Activated naive CD4-positive, alpha-beta T cell (primary cell): ENCODE results near the gene SHC1.

Experiments
- DNase-seq, 4 experiments: peaks; one replicate each; lab custom pipeline; 2025; lab: John Stamatoyannopoulos, UW

Gene SHC1

DNA sequence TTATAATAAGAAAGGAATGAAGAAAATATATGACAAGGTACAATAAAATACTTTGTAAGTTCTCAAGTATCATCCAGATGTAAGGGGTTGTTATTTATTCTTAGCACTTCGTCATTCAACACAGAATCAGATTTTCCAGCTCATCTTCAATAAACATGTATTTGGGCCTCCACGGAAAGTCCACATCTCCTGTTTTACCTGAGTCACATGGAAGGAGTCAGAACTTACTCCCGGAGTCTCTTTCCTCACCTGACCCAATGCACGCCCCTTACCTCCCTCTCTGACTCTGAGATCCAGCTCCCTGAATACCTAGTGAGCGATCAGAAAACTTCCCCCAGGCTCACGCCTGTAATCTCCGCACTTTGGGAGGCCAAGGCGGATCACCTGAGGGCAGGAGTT lies 32.6 kb downstream of the SHC1 start:
- no peak for DNase-seq

DNA sequence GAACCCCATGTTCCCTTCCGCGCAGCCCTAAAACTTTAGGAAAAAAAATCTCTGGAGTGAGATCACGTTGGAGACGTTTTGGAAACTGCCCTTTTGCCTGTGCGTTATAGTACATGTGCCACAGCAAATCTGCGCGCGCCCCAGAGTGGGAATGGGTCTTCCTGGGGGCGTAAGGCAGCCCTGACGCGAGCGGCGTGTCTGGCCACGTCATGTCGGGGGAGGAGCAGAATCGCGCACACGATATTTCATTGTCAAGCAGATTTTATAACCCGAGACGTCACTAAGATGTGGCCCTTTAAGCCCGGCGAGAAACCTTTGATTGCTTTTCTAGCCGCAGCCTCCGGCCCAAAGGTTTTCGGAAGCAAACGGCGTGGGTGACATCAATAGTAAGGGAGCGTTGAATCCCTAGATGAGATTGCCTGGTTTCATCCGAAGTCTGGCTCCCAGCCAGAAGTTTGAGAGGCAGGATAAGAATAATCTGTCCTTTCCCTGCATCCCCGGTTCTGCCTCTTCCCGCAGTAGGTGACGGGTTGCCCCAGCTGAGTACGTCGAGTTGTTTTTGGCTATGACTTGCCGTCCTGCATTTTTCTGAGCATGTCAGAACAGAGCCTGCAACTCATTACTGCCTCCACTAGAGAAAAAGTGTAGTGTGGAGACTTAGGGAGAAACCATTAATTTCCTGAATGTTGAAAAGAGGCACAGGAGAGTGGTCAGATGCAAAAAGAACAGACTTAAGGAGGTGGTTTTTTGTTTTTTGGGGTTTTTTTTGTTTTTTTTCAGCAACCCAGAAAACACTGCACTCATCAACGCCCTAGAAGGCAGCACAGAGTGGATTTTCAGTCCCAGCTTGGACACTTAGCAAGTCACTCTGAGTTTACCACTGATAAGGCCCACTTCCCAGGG lies 33.2 kb downstream of the SHC1 start:
- DNase-seq, result peak; percentile 83 to 90 (median 88)

DNA sequence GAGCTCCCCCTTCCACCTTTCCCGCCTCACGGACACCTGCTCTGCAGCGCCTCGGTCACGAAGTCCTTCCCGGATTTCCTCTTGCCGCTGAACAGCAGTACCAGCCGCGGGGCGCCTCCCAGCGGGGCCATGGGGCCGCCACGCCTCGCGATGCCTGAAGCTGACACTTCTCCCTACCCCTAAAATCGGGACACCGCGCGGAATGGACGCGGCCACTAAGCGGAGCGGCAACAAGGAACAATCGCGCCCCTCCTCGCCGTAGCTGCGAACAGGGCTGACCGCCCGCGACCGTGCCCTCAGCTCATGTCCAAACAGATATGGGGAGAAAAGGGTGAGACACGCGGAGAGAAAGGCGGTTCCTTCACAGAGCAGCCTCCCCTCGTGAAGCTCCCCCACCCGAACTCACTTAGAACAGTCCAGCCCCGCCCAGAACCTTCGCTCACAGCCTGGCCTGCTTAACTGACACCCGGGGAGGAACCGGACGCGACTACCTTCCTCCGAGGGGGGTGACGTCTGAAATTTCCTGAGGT lies 33.9 kb downstream of the SHC1 start, which contains the start of gene PMVK:
Gene PMVK (minus strand): TSS at position 165 of the 530 bp plus-strand sequence. CDS start 34 bp downstream, at position 131.
- DNase-seq, result peak; percentile 83 to 90 (median 88)

DNA sequence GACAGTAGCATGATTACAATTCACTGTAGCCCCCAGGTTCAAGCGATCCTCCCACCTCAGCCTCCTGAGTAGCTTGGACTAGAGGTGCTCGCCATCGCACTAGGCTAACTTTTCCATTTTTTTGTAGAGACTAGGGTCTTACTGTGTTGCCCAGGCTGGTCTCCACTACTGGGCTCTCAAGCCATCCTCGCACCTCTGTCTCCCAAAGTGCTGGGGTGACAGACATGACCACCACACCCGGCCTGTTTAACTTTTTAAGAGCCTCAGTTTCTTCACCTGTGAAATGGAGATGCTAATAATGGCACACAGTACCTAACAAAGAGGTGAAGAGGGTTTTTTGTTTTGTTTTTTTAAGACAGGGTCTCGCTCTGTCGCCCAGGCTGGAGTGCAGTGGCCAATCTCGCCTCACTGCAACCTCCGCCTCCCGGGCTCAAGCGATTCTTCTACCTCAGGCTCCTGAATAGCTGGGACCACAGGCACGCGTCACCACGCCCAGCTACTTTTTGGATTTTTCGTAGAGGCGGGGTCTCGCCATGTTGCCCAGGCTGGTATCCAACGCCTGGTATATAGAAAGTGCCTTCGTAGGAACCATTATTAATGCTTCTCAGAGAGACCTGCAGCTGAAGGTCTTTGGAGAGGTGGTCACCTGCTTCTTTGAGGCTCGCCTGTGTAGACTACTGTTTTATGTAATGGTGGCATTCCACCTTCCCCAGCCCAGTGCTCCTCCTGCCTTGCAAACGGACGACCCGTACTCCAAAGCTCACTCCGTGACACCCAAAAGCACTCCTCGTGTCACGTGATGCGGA lies 34.6 kb downstream of the SHC1 start:
- DNase-seq, result no peak

DNA sequence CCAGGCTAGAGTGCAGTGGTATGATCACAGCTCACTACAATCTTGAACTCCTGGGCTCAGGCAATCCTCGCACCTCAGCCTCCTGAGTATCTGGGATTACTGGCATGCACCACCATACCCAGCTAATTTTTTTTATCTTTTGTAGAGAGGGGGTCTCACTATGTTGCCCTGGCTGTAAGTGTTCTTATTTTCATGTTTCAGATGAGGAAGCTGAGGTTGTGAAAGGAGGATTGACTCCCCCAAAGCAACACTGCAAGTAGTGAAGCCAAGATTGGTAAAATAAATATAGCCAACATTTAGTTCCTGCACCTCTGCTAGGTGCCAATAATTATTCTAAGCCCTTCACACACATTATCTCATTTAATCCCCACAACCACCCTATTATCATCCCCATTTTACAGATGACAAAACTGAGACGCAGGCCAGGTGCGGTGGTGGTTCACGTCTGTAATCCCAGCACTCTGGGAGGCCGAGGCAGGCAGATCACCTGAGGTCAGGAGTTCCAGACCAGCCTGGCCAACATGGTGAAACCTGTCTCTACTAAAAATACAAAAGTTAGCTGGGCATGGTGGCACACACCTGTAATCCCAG lies 36.1 kb downstream of the SHC1 start:
- no peak for DNase-seq

DNA sequence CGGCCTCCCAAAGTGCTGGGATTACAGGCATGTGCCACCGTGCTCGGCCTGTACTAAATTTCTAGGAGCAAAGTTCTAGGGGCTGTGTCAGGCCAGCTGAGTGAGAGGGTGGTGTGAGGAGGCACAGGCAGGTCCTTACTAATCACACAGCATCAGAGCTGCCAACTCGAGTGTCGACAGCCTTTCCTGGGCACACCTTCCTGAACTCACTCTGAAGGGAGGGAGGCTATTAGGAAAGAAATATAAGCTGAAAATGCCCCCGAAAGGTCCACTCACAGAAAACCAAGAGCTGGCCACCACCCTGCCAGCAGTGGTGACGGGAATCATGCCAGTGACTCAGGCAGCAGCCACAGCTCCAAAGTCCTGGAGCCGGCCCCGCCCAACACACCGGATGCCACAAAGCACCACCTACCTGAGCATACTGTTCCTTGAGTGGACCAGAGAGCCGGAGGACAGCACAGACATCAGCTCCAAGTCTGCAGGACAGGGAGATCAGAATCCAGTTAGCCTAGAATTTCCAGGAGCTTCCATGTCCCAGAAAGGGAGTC lies 38.5 kb downstream of the SHC1 start:
- no peak for DNase-seq

DNA sequence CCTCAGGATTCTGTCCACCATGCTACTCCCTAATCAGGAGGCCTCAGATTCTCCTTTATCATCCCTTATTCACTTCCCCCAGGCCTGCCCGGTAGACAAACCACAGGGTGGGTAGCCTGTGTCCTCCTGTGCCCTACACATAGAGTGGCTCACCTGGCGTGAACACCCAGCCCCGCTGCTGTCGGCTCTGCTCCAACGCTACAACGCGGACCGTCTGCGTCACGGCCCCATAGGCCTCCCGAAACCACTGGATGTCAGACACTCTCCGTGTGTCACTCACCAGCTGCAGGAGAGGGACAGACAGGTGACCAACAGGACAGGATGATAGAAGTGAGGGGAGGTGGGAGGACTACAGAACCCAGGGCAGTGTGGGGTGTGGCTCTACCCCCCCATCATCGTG lies 44.3 kb downstream of the SHC1 start:
- DNase-seq, result no peak

DNA sequence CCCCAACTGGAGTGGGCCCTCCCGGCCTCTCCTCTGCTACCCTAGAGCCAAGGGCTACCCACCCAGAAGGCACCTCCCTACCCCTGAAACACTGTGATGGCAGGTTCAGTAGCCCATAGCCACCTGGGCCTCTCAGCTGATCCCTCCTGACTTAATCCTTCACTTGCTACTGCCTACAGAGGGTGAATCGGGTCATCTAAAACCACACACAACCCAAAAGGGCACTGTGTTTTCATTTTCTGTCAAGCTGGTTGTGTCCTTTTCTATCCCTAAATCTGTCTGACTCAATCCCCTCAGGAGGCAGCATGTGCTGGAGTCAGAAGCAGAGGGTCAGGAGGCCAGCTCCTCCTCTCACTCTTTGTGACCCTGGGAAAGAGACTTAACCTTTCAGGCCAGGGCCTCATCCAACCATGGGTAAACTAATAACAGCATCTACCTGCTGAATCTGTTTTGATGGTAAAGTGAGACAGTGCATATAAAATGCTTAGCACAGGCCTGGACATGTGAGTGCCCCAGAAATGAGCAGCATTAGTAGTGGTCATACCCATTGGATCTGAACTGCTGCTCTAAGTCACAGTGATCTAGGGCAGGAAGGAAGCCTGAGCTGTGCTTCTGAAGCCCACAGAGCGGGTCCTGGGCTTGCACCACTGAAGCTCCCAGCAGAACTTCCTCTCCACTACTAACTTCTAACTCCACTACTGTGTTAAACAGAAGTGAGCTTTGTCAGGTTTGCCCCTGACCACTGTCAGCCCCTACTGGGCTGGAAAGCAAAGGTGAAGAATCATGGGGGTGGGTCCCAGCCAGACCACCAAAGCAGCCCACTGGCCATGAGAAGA lies 45.0 kb downstream of the SHC1 start:
- no peak for DNase-seq

DNA sequence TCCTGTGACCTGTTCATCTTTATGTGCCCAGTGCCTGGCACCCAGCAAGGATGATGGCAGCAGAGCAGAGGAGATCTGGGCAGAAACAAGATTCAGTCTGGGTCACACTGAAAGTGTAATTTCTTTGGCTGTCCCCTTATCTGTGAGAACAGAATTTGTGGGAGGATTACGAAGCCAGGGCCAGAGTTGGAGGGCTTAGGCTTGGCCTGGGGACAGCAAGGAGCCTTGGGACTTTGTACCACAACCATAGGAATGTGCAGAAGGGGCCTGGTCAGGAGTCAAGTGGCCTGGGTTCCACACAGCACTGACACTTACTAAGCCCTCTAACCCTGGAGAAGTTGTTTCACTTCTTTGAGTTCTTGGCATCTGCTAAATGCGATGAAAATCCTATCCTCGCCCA lies 46.9 kb downstream of the SHC1 start:
- DNase-seq, result no peak

DNA sequence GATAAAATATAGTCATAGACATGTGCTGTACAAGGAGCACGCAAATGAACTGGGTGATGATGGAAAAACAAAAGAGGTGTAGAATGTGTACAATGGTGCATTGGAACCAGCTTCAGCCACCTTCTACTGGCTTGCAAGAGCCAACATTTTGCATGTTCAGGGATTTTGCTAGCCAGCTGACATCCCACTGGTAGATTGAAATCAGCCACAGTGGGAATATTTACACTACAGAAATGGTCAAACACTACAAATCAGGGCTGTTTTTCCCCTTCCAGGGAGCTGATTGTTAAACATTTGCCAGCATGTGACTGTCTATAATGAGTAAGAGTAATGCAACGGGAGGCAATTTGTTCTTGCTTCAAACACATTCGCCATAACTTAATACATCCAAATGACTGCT lies 57.3 kb downstream of the SHC1 start:
- no peak for DNase-seq

DNA sequence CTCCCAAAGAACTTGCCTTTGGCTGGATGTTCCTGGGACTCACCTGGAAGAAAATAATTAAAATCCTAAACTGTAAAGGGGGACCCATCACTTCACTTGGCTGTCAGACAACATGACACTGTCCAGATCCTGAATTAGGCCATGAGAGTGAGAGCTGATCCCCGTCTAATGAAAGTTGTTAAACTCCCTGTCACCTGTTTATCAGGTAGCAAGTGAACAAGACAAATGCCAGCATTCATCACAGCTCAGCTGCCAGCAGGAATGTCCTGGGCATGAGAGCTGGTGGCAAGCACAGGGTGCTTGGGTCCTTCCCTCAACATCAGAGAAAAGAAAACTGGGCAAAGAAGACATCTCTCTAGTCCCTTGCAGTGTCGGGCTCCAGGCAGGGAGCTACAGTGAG lies 57.8 kb downstream of the SHC1 start:
- DNase-seq, result no peak
